Kidney (tissue), 14 donors: ENCODE data around the gene ECHS1. TPM values are rescaled to one million over a fixed set of nuclear protein-coding genes. Genes with fewer than 3 reads are reported as not detected.
"Not testable (repeated sequence)": the region's sequence is repeated elsewhere in the genome, so short reads cannot be mapped to it uniquely, and the experiment has no call there.

Source experiments
- DNase-seq, 5 donors: peaks; one replicate each; pipeline ENCODE4 v3.0.0-alpha.2; 2013 to 2020
- FAIRE-seq: peaks from 2 replicates; lab custom pipeline; 2012; peaks lifted over from hg19 to GRCh38; lab: Jason Lieb, UNC
- H3K27ac ChIP-seq, 2 donors: one replicate each; pipeline ENCODE4 v1.7.0; 2013; ENCODE audit warnings: low read depth in 2 of 2, low read length in 2 of 2, inconsistent platforms in 1 of 2
- H3K27me3 ChIP-seq: one replicate; pipeline ENCODE4 v1.7.1; 2013; ENCODE audit warnings: low read length, inconsistent platforms; ENCODE audit not compliant: control insufficient read depth, insufficient read depth
- H3K36me3 ChIP-seq, 3 donors: one replicate each; pipeline versions ENCODE4 v1.7.0 to v1.7.1; 2013; ENCODE audit warnings: low read length in 3 of 3, control low read depth in 1 of 3, inconsistent platforms in 1 of 3; ENCODE audit not compliant: insufficient read depth in 3 of 3, control insufficient read depth in 2 of 3
- H3K4me1 ChIP-seq, 3 donors: one replicate each; pipeline versions ENCODE4 v1.7.0 to v1.7.1; 2013; ENCODE audit warnings: low read length in 3 of 3, inconsistent platforms in 1 of 3, low read depth in 1 of 3; ENCODE audit not compliant: control insufficient read depth in 2 of 3, insufficient read depth in 2 of 3
- H3K4me3 ChIP-seq, 3 donors: one replicate each; pipeline versions ENCODE4 v1.7.0 to v1.8.1; 2013; ENCODE audit warnings: low read length in 3 of 3, control low read depth in 1 of 3, inconsistent platforms in 1 of 3
- H3K9ac ChIP-seq, 3 donors: one replicate each; pipeline versions ENCODE4 v1.7.0 to v1.7.1; 2013; ENCODE audit warnings: low read length in 3 of 3, control low read depth in 1 of 3, inconsistent platforms in 1 of 3
- H3K9me3 ChIP-seq, 3 donors: one replicate each; pipeline versions ENCODE4 v1.7.0 to v1.7.1; 2013; ENCODE audit warnings: low read length in 3 of 3, control low read depth in 1 of 3, inconsistent platforms in 1 of 3; ENCODE audit not compliant: control insufficient read depth in 2 of 3, insufficient read depth in 1 of 3
- intact Hi-C: fragments of 100-400 bp; cut with DNase I; formaldehyde crosslinking; loops from one replicate; pipeline ENCODE4 v1.11.1; 2022
- polyA plus RNA-seq: library from polyadenylated mRNA; stranded (reverse); fragments of 350-450 nt; fragmentation: Illumina TruSeq; extraction: RNeasy Lipid Tissue Mini Kit (QIAGEN cat#74804); gene quantifications from one replicate; pipeline ENCODE4 v1.2.3, GENCODE V29; 2014; ENCODE audit warnings: low read depth, low replicate concordance; ENCODE audit not compliant: insufficient read depth
- total RNA-seq: library from RNA; stranded (reverse); fragmentation: NEBNext Ultra II Directional; extraction: Animal tissue kit (Norgen Biotek cat#: 25700); gene quantifications from one replicate; pipeline ENCODE4 v1.2.1, GENCODE V29; 2021
- TF ChIP-seq, protein P1 (sequence below): IDR thresholded peaks from 3 replicates; pipeline ENCODE4 v1.5.1; 2012; ENCODE audit warnings: mild to moderate bottlenecking, moderate library complexity, borderline replicate concordance; ENCODE audit not compliant: insufficient read depth; ENCODE audit errors: extremely low read depth
- donor health status: control.
- donor health status: control.
- donor health status: control.
- donor health status: control.
- donor health status: control.
- donor health status: DM: yes; HTN: yes; CAD: no.
- donor health status: Normal renal cell carcinoma (clear cell type).

ECHS1 gene
- total and polyA plus RNA-seq, 2 donors from 2014 or later, result 85.6 to 599 TPM

GRCh38 chr10:133388973-133389818, 16.0 kb upstream of the ECHS1 start:
- H3K9ac ChIP-seq, result no peak overlapping the region
- peak in 1 of 5 donors; percentile 71 for DNase-seq
- intact Hi-C loops, result no loop called here

DNA sequence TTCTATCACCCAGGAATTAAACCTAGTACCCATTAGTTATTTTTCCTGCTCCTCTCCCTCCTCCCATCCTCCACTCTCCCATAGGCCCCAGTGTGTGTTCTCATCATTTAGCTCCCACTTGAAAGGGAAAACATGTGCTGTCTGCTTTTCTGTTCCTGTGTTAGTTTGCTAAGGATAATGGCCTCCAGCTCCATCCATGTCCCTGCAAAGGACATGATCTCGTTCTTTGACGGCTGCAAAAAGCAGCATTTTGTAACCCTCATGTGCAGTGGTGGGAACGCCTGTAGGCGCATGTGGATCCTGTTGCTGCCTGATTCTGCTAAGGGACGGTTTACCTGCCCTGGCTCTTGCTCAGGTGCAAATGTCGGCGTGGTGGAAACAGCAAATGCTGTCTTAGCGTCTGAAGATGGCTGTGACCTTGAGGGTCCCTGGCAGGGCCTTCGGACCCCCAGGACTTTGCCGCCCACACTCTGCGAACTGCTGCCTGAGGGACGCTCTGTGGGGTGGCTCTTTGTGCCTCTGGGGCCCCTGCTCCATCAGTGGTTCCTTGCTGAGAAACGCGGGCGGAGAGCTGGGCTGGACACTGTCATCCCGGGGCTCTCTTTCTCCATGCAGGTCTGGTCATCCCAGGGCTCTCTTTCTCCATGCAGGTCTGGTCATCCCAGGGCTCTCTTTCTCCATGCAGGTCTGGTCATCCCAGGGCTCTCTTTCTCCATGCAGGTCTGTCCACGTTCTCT, 15.2 kb upstream of the ECHS1 start:
- Histone ChIP-seq H3K9ac (no peak overlapping the region), H3K4me3 (no peak overlapping the region), H3K27ac (no peak overlapping the region), H3K9me3 (no peaks in the 10 kb centered on the region), H3K27me3 (no peaks in the 10 kb centered on the region), H3K4me1 (no peaks in the 10 kb centered on the region), H3K36me3 (peaks cover 0 to 4% (median 0%) of the 10 kb centered on the region in 3 donors)
- FAIRE-seq (no peak), DNase-seq (peak in 1 of 5 donors; percentile 52)
- intact Hi-C loops, result no loop called here
- TF ChIP-seq, protein P1, sequence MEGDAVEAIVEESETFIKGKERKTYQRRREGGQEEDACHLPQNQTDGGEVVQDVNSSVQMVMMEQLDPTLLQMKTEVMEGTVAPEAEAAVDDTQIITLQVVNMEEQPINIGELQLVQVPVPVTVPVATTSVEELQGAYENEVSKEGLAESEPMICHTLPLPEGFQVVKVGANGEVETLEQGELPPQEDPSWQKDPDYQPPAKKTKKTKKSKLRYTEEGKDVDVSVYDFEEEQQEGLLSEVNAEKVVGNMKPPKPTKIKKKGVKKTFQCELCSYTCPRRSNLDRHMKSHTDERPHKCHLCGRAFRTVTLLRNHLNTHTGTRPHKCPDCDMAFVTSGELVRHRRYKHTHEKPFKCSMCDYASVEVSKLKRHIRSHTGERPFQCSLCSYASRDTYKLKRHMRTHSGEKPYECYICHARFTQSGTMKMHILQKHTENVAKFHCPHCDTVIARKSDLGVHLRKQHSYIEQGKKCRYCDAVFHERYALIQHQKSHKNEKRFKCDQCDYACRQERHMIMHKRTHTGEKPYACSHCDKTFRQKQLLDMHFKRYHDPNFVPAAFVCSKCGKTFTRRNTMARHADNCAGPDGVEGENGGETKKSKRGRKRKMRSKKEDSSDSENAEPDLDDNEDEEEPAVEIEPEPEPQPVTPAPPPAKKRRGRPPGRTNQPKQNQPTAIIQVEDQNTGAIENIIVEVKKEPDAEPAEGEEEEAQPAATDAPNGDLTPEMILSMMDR, result no peak

More at GRCh38 chr10:133388973-133389818, 16.0 kb upstream of the ECHS1 start:
- H3K4me3 ChIP-seq, result no peak overlapping the region
- H3K27me3 ChIP-seq, result no peaks in the 10 kb centered on the region
- TF ChIP-seq, protein P1, result no peak
- no peak for FAIRE-seq
- H3K36me3 ChIP-seq, result peaks cover 0 to 4% (median 0%) of the 10 kb centered on the region in 3 donors
- H3K27ac ChIP-seq, result no peak overlapping the region
- H3K4me1 ChIP-seq, result no peaks in the 10 kb centered on the region
- H3K9me3 ChIP-seq, result no peaks in the 10 kb centered on the region

DNA sequence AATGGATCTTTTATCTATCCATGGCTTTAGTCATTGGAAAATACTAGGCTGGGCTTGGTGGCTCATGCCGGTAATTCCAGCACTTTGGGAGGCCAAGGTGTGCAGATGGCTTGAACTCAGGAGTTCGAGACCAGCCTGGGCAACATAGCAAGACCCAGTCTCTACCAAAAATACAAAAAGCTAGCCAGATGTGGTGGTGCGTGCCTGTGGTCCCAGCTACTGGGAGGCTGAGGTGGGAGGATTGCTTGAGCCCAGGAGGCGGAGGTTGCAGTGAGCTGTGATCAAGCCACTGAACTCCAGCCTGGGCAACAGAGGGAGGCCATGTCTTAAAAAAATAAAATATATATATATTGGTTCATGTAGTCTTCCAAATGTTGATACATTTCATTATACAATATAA, 13.8 kb upstream of the ECHS1 start:
- H3K27ac ChIP-seq, H3K36me3 ChIP-seq, H3K9me3 ChIP-seq, intact Hi-C loops, FAIRE-seq, H3K27me3 ChIP-seq, H3K4me3 ChIP-seq, H3K9ac ChIP-seq, H3K4me1 ChIP-seq: not testable (repeated sequence)
- DNase-seq, result peak in 1 of 5 donors; percentile 10

GRCh38 chr10:133385214-133385613, 12.1 kb upstream of the ECHS1 start:
- H3K27me3 ChIP-seq, result no peaks in the 10 kb centered on the region
- no peak overlapping the region for H3K9ac ChIP-seq
- no peak overlapping the region for H3K4me3 ChIP-seq
- TF ChIP-seq, protein P1, result no peak
- no peaks in the 10 kb centered on the region for H3K9me3 ChIP-seq
- DNase-seq (peak in 1 of 5 donors; percentile 41), FAIRE-seq (no peak)
- no peak overlapping the region for H3K27ac ChIP-seq
- H3K4me1 ChIP-seq, result no peaks in the 10 kb centered on the region
- peaks cover 0 to 5% (median 0%) of the 10 kb centered on the region in 3 donors for H3K36me3 ChIP-seq
- intact Hi-C loops, result no loop called here
